HG03354 (cell line): Measurements from ENCODE around the gene ZNF804A.

Source experiments
- ATAC-seq: cut with Tn5 transposase; IDR thresholded peaks from one replicate; pipeline ENCODE4 v1.9.1; 2021; ENCODE audit warnings: mild to moderate bottlenecking; ENCODE audit not compliant: unreplicated experiment, poor library complexity, severe bottlenecking

ZNF804A gene

DNA sequence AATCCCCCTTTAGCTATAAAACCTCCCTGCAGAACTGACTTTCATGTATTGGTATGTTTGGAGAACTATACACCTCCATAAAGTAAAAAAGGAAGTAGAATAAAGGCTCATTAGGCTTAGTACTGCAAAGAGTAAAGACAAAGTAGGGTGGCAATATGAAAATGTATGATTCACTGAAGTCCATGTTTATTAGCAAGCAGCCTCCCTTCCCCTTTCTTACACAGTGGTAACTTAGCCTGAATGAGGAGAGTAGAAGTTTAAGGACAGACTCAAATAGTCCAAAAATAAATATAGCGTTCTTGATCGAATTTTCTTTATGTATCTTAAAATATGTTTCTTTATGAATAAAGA lies 1.5 kb downstream of the ZNF804A start:
- no peak for ATAC-seq

DNA sequence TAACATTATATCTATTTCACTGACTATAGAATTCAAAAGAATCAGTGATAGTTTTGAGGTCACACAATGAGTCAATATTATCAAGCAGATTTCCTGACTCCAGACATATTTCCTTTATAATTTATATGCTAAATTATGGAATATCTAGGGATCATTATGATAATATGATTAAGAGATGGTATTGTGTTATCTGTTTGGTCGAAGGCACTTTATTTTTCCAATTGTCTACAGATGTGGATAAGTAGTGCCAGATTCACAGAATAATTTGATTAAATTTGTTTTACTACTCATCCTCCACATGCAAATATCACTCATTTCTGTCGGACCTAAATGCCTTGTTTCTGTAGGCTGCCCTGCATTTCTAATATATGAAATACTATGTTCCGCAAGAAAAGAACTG lies 4.4 kb downstream of the ZNF804A start:
- ATAC-seq = no peak

DNA sequence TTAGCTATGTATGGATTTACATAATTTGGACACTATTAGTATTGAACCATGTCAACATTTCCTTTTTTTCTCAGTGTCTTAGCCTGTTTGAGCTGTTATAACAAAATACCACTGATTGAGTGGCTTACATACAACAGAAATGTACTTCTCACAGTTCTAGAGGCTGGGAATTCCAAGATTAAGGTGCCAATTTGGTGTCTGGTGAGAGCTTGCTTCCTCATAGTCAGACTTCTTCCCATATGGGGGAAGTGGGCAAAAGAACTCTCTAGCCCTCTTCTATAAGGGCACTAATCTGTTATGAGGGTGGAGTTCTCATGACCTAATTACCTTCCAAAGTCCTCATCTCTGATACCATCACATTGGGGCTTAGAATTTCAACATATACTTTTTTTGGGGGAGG lies 12.6 kb downstream of the ZNF804A start:
- no peak for ATAC-seq

- no peak for ATAC-seq
Observed at GRCh38 chr2:184611361-184612085, 13.2 kb downstream of the ZNF804A start.

DNA sequence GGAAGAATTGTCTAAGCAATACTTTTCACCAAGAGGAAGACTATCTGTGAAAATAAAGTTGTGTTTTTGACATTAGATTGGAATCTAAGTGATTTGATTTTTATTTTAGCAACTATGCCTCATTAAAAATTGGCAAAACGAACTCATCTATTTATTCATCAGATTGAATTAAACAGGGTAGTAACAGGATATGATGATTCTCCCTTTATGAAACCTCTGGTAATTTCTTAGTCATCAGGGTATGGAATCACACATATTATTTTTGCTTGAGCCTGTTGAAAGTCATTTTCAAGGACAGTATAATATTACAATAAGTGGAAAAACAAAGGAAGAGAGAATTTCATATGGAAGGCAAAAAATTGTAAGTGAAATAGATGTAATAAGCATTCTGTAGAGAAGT lies 22.0 kb downstream of the ZNF804A start:
- no peak for ATAC-seq

- no peak for ATAC-seq
Observed at GRCh38 chr2:184624311-184624710, 26.0 kb downstream of the ZNF804A start.

DNA sequence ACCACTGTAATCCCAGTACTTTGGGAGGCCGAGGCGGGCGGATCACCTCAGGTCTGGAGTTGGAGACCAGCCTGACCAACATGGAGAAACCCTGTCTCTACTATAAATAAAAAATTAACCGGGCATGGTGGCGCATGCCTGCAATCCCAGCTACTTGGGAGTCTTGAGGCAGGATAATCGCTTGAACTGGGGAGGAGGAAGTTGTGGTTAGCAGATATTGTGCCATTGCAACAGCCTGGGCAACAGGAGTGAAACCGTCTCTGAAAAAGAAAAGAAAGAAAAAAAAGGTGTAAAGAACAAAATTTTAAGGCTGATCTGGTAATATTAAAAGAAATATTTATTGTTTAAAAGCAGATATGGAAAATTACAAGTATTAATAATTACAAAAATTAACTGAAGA lies 29.7 kb downstream of the ZNF804A start:
- ATAC-seq = no peak

- no peak for ATAC-seq
Observed at GRCh38 chr2:184633726-184634125, 35.4 kb downstream of the ZNF804A start.

DNA sequence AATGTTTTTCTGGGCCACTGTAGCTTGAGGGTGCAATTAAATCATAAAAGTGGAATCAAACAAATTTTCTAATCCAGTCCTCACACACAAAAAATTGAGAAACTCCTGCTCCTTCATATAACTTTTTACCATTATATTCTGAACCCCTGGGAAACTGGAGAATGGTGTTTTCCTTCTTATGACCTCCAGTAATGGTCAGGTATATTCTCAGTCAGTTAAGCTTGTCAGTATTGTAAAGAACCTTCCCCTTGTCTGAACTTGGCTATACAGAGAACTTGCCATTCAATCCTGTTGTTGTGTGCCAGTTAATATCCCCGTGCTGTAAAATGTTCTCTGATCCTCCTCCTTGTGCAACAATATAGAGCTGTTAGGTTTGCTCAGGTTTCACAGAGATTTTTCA lies 39.5 kb downstream of the ZNF804A start:
- ATAC-seq = no peak

GRCh38 chr2:184644685-184645084 lies 46.4 kb downstream of the ZNF804A start:
- ATAC-seq = no peak

DNA sequence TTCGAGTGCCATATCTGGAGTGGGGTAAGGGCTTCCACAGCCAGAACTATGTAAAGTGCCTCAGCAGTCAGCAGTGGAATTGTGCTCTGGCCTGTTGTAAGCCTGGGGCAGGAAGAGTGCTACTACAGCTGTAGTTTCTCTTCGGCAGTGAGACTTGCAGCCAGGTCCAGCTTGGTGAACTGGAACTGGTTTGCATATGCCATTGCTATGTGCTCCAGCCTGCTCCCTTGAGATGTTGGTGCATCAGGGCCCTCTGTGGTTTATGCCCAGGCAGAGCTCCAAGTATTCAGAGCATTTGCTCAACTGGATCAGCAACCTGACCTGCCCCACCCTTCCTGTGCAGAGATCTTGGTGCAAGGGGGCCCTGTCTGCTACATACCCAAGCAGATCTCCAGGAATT lies 47.8 kb downstream of the ZNF804A start:
- peak; percentile 64 for ATAC-seq

GRCh38 chr2:184646593-184646992 lies 48.3 kb downstream of the ZNF804A start:
- ATAC-seq = no peak

DNA sequence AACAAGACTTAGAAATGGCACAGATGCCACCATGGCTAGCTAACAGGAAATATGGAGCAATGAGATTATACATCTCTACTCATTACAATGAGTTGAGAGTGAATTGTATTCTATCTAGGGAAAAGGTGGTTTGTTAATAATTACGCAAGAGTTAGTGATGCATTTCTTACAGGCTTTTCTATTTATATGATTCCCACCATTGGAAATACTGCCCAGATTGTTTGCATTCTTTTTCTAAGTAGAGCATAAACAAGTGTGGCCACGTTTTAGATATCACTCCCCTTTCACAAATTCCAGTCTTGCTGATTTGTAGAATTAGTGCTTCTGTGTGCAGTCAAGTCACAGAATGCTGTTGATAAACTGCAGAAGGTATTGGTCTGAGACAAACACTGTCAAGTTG lies 56.6 kb downstream of the ZNF804A start:
- ATAC-seq = no peak

DNA sequence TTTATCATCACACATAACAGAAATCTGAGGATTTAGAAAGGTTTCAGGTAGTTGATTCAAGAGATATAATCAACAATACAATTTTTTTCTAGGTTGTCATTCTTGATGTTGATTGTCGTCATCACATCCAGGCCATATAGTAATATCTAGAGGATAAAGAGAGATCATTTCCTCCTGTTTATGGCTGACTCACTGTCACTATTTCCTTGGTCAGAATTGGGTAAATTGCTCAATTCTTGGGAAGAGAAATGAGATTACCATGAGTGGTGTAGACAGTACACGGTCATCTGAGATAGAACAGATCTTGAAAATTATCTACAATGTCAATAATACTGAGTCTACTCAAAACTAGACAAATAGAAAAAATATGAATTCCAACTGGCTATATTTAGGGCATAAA lies 78.8 kb downstream of the ZNF804A start:
- ATAC-seq = no peak

GRCh38 chr2:184679219-184680018 lies 81.1 kb downstream of the ZNF804A start:
- ATAC-seq = no peak

DNA sequence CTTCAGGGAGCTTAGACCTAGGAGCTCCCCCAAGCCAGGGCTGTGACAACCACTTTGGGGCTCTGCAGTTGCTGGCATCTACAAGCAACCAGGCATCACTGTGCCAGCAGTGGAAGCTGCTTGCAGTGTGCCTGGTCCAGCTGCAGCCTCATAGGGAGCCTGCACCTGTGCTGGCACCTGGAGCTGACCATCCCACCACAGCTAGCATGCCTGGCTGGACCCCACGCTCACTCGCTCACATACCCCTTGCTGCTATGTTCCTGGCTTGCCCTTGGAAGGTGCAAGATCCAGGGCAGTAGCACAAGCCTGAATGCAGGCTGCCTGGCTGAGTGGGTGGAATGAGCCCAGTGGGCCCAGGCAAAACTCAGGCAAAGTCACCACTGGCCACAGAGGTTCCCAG lies 82.5 kb downstream of the ZNF804A start:
- no peak for ATAC-seq

- ATAC-seq = no peak
Observed at GRCh38 chr2:184681642-184682321, 83.5 kb downstream of the ZNF804A start.

GRCh38 chr2:184683911-184684310 lies 85.6 kb downstream of the ZNF804A start:
- ATAC-seq = no peak

- ATAC-seq = no peak
Observed at GRCh38 chr2:184685999-184686841, 87.9 kb downstream of the ZNF804A start.

GRCh38 chr2:184689638-184690037 lies 91.3 kb downstream of the ZNF804A start:
- ATAC-seq = no peak
